ENCODE results near the gene GRM7.

GRCh38 chr3:6929918-6930317 is 69.0 kb downstream of the GRM7 start:
- TF ChIP-seq, protein P1, sequence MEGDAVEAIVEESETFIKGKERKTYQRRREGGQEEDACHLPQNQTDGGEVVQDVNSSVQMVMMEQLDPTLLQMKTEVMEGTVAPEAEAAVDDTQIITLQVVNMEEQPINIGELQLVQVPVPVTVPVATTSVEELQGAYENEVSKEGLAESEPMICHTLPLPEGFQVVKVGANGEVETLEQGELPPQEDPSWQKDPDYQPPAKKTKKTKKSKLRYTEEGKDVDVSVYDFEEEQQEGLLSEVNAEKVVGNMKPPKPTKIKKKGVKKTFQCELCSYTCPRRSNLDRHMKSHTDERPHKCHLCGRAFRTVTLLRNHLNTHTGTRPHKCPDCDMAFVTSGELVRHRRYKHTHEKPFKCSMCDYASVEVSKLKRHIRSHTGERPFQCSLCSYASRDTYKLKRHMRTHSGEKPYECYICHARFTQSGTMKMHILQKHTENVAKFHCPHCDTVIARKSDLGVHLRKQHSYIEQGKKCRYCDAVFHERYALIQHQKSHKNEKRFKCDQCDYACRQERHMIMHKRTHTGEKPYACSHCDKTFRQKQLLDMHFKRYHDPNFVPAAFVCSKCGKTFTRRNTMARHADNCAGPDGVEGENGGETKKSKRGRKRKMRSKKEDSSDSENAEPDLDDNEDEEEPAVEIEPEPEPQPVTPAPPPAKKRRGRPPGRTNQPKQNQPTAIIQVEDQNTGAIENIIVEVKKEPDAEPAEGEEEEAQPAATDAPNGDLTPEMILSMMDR (IDR thresholded peaks at IDR 0.05) = no peak
- TF ChIP-seq POLR2AphosphoS5 (IDR thresholded peaks at IDR 0.05) (no peak), POLR2A (IDR thresholded peaks at IDR 0.05; ENCODE audit: low read depth) (no peak), EP300 (IDR thresholded peaks at IDR 0.05) (no peak)

Measured in esophagus muscularis mucosa (tissue), 4 donors.